GM18507 (cell line): ENCODE measurements around the gene GOLT1B.

Experiments
- DNase-seq: peaks from one replicate; pipeline ENCODE4 v3.0.0; 2011; ENCODE audit warnings: low read depth; ENCODE audit not compliant: insufficient read length; ENCODE audit errors: extremely low spot score
- FAIRE-seq: peaks from 2 replicates; lab custom pipeline; 2011; peaks lifted over from hg19 to GRCh38; lab: Jason Lieb, UNC

Gene GOLT1B

GRCh38 chr12:21558100-21558679 is 56.6 kb downstream of the GOLT1B start:
- FAIRE-seq (no peak), DNase-seq (no peak)

- DNase-seq (no peak), FAIRE-seq (no peak)
Observed at GRCh38 chr12:21559855-21560569, 58.4 kb downstream of the GOLT1B start.

GRCh38 chr12:21561158-21561557 is 59.6 kb downstream of the GOLT1B start:
- DNase-seq (no peak), FAIRE-seq (no peak)

GRCh38 chr12:21562859-21563258 is 61.3 kb downstream of the GOLT1B start:
- FAIRE-seq (no peak), DNase-seq (no peak)

- FAIRE-seq (no peak), DNase-seq (no peak)
Observed at GRCh38 chr12:21566223-21566906, 64.8 kb downstream of the GOLT1B start.

- FAIRE-seq (no peak), DNase-seq (no peak)
Observed at GRCh38 chr12:21566907-21567394, 65.4 kb downstream of the GOLT1B start.
